HepG2 (cell line): ENCODE results near the gene VARS2. TPM values are rescaled to one million over a fixed set of nuclear protein-coding genes. Genes with fewer than 3 reads are reported as not detected.

Source experiments
- AKNA ChIP-seq: sonication (generic); formaldehyde crosslinking; IDR thresholded peaks from 2 replicates; pipeline ENCODE4 v1.4.0; 2020; ENCODE audit warnings: missing genetic modification reagents, borderline replicate concordance
- ARNT ChIP-seq: fragments of 450-650 bp; IDR thresholded peaks from 2 replicates; pipeline ENCODE4 v1.6.1; 2017
- GMEB2 ChIP-seq: IDR thresholded peaks from 2 replicates; pipeline ENCODE4 v1.6.1; 2016; ENCODE audit warnings: missing biosample characterization, missing genetic modification reagents, low read depth
- MNT ChIP-seq: fragments of 450-650 bp; IDR thresholded peaks from 2 replicates; pipeline ENCODE4 v1.6.1; 2016
- NR0B2 ChIP-seq: sonication (generic); formaldehyde crosslinking; IDR thresholded peaks from 2 replicates; pipeline ENCODE4 v1.4.0; 2020; ENCODE audit warnings: mild to moderate bottlenecking, missing genetic modification reagents
- SRSF4 ChIP-seq: fragments of 200-400 bp; formaldehyde crosslinking; IDR thresholded peaks from one replicate; pipeline ENCODE4 v1.6.1; 2018; ENCODE audit warnings: mild to moderate bottlenecking, low read depth, low read length, moderate library complexity; ENCODE audit not compliant: poor library complexity, severe bottlenecking
- ZNF20 ChIP-seq: sonication (generic); formaldehyde crosslinking; IDR thresholded peaks from 2 replicates; pipeline ENCODE4 v1.4.0; 2020; ENCODE audit warnings: mild to moderate bottlenecking, moderate library complexity, missing genetic modification reagents
- ZNF30 ChIP-seq: sonication (generic); formaldehyde crosslinking; IDR thresholded peaks from 2 replicates; pipeline ENCODE4 v1.5.0; 2020; ENCODE audit warnings: mild to moderate bottlenecking, missing genetic modification reagents
- ZNF333 ChIP-seq: sonication (generic); formaldehyde crosslinking; IDR thresholded peaks from 2 replicates; pipeline ENCODE4 v1.4.0; 2020; ENCODE audit warnings: mild to moderate bottlenecking, missing genetic modification reagents, borderline replicate concordance
- ZNF343 ChIP-seq: sonication (generic); formaldehyde crosslinking; IDR thresholded peaks from 2 replicates; pipeline ENCODE4 v1.4.0; 2020; ENCODE audit warnings: mild to moderate bottlenecking, missing genetic modification reagents
- polyA plus RNA-seq, 8 experiments: library from polyadenylated mRNA; depleted of rRNA in 3 of 8; stranded (reverse) in 7 of 8; unstranded in 1 of 8; fragments of >200 nt; fragmentation: Illumina TruSeq in 4 of 8; extraction: Trizol in 4 of 8; gene quantifications; 2 replicates each; pipeline versions ENCODE4 v1.2.1 to v1.2.3, GENCODE V29; 2011 to 2016; ENCODE audit warnings: low read depth in 4 of 8, missing spikeins in 1 of 8, mixed read lengths in 1 of 8; ENCODE audit not compliant: insufficient read depth in 1 of 8
- total RNA-seq, 5 experiments: library from RNA; depleted of rRNA; stranded (reverse); fragments of >200 nt; fragmentation: Illumina TruSeq; extraction: Trizol; gene quantifications; 2 replicates each; pipeline ENCODE4 v1.2.3, GENCODE V29; 2016; ENCODE audit warnings: low read depth in 1 of 5
- TF ChIP-seq, protein P1 (sequence below): sonication (generic); formaldehyde crosslinking; IDR thresholded peaks from 2 replicates; pipeline ENCODE4 v1.4.0; 2020; ENCODE audit warnings: missing genetic modification reagents, borderline replicate concordance

The VARS2 gene
- total and polyA plus RNA-seq, 2 of the 13 experiments (the other 11 are each of a cell fraction or from before 2014, with no cell fraction given) = 61.8 to 71.8 TPM

- no peak for TF ChIP-seq ARNT
- no peak for TF ChIP-seq NR0B2 (CRISPR knock-in tag)
- TF ChIP-seq ZNF333 (CRISPR knock-in tag) = no peak
- TF ChIP-seq ZNF30 (CRISPR knock-in tag) = no peak
- no peak for TF ChIP-seq GMEB2 (CRISPR knock-in tag)
- TF ChIP-seq AKNA (CRISPR knock-in tag) = no peak
- no peak for TF ChIP-seq ZNF343
- no peak for TF ChIP-seq SRSF4
- no peak for TF ChIP-seq MNT
- TF ChIP-seq, protein P1, sequence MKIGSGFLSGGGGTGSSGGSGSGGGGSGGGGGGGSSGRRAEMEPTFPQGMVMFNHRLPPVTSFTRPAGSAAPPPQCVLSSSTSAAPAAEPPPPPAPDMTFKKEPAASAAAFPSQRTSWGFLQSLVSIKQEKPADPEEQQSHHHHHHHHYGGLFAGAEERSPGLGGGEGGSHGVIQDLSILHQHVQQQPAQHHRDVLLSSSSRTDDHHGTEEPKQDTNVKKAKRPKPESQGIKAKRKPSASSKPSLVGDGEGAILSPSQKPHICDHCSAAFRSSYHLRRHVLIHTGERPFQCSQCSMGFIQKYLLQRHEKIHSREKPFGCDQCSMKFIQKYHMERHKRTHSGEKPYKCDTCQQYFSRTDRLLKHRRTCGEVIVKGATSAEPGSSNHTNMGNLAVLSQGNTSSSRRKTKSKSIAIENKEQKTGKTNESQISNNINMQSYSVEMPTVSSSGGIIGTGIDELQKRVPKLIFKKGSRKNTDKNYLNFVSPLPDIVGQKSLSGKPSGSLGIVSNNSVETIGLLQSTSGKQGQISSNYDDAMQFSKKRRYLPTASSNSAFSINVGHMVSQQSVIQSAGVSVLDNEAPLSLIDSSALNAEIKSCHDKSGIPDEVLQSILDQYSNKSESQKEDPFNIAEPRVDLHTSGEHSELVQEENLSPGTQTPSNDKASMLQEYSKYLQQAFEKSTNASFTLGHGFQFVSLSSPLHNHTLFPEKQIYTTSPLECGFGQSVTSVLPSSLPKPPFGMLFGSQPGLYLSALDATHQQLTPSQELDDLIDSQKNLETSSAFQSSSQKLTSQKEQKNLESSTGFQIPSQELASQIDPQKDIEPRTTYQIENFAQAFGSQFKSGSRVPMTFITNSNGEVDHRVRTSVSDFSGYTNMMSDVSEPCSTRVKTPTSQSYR (CRISPR knock-in tag) = no peak; the same call in 1 of the 2 replicates
- TF ChIP-seq ZNF20 = no peak
Measured at GRCh38 chr6:30877419-30878262, 36.4 kb upstream of the VARS2 start (continued).
